GM12892 (cell line): ENCODE results near the gene LIPG.
"Not testable (repeated sequence)": the region's sequence is repeated elsewhere in the genome, so short reads cannot be mapped to it uniquely, and the experiment has no call there.

Source experiments
- POLR2A ChIP-seq: IDR thresholded peaks from 2 replicates; pipeline ENCODE4 v1.6.1; 2011; ENCODE audit warnings: low read depth, low read length, control low read depth
- POLR2AphosphoS5 ChIP-seq: IDR thresholded peaks from 2 replicates; pipeline ENCODE4 v1.6.1; 2011; ENCODE audit warnings: low read depth, low read length, control low read depth
- TAF1 ChIP-seq: IDR thresholded peaks from 2 replicates; pipeline ENCODE4 v1.6.1; 2011; ENCODE audit warnings: low read depth, mild to moderate bottlenecking, control low read depth, low read length, borderline replicate concordance

DNA sequence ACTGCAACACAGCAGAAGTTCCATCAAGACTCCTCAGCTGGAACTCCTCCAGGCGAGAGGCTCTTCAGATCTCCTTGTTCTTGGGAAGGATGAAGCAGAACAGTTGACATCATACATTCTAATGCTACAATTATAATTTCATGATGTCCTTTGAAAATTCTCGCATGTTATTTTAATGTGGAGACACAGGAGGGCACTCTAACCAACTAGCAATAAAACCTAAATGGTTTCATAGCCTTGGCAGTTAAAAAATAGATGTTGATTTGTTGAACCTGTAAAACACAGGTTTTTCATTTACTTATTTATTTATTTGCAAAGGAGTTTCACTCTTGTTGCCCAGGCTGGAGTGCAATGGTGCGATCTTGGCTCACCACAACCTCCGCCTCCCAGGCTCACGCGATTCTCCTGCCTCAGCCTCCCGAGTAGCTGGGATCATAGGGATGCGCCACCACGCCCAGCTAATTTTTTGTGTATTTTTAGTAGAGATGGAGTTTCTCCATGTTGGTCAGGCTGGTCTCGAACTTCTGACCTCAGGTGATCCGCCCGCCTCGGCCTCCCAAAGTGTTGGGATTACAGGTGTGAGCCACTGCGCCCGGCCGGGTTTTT, 2.4 kb upstream of the LIPG start:
- TF ChIP-seq POLR2A, POLR2AphosphoS5, TAF1: not testable (repeated sequence)
